Measurements from ENCODE around the gene CPM. TPM values are rescaled to one million over a fixed set of nuclear protein-coding genes. Genes with fewer than 3 reads are reported as not detected.
A peak's percentile ranks its signal among the peaks of the same experiment; 100 is the strongest.

Gene CPM
- total and polyA plus RNA-seq, 5 donors from 2014 or later: 2.5 to 7.9 (median 5.6) TPM

GRCh38 chr12:68838046-68838886, 94.7 kb downstream of the CPM start:
- Mint-ChIP-seq H3K36me3 (peaks cover 44% of the 10 kb centered on the region), H3K4me3 (no peak overlapping the region), H3K9me3 (peaks cover 0 to 2% (median 0%) of the 10 kb centered on the region in 7 donors), H3K27me3 (no peaks in the 10 kb centered on the region), H3K4me1 (peaks cover 9 to 21% (median 20%) of the 10 kb centered on the region in 4 donors), H3K27ac (peak overlapping the region in 2 of 3 donors; percentile 29 to 90)
- Histone ChIP-seq H3K27me3 (ENCODE audit: control insufficient read depth, insufficient read depth, low read length) (no peaks in the 10 kb centered on the region), H3K4me3 (ENCODE audit: low read depth, low read length) (no peak overlapping the region), H3K27ac (ENCODE audit: insufficient read depth, low read length, poor library complexity, severe bottlenecking) (no peak overlapping the region), H3K4me1 (ENCODE audit: control insufficient read depth, insufficient read depth, low read length, poor library complexity, severe bottlenecking) (no peaks in the 10 kb centered on the region), H3K36me3 (ENCODE audit: control insufficient read depth, insufficient read depth, low read length) (peaks cover 87% of the 10 kb centered on the region), H3K9me3 (ENCODE audit: control insufficient read depth in 2 of 2, low read length in 2 of 2) (no peaks in the 10 kb centered on the region)
- no peak for ATAC-seq (ENCODE audit: low read depth in 2 of 2)
- DNase-seq: no peak

GRCh38 chr12:68837215-68837614, 95.8 kb downstream of the CPM start:
- peaks cover 81% of the 10 kb centered on the region for H3K36me3 ChIP-seq (ENCODE audit: control insufficient read depth, insufficient read depth, low read length)
- Mint-ChIP-seq H3K36me3 (peaks cover 43% of the 10 kb centered on the region), H3K27me3 (no peaks in the 10 kb centered on the region), H3K4me3 (no peak overlapping the region), H3K4me1 (peaks cover 9 to 21% (median 18%) of the 10 kb centered on the region in 4 donors), H3K27ac (no peak overlapping the region), H3K9me3 (peaks cover 0 to 2% (median 0%) of the 10 kb centered on the region in 7 donors)
- H3K9me3 ChIP-seq (ENCODE audit: control insufficient read depth in 2 of 2, low read length in 2 of 2): no peaks in the 10 kb centered on the region
- no peak overlapping the region for H3K27ac ChIP-seq (ENCODE audit: insufficient read depth, low read length, poor library complexity, severe bottlenecking)
- DNase-seq (no peak), ATAC-seq (ENCODE audit: low read depth in 2 of 2) (no peak)
- H3K4me3 ChIP-seq (ENCODE audit: low read depth, low read length): no peak overlapping the region
- no peaks in the 10 kb centered on the region for H3K27me3 ChIP-seq (ENCODE audit: control insufficient read depth, insufficient read depth, low read length)
- H3K4me1 ChIP-seq (ENCODE audit: control insufficient read depth, insufficient read depth, low read length, poor library complexity, severe bottlenecking): no peaks in the 10 kb centered on the region

- H3K9me3 ChIP-seq (ENCODE audit: control insufficient read depth in 2 of 2, low read length in 2 of 2): no peaks in the 10 kb centered on the region
- ATAC-seq (ENCODE audit: low read depth in 2 of 2) (no peak), DNase-seq (no peak)
- H3K4me3 ChIP-seq (ENCODE audit: low read depth, low read length): no peak overlapping the region
- Mint-ChIP-seq H3K27ac (peak overlapping the region in 1 of 3 donors; percentile 26), H3K9me3 (peaks cover 0 to 2% (median 0%) of the 10 kb centered on the region in 7 donors), H3K36me3 (peaks cover 40% of the 10 kb centered on the region), H3K4me1 (peaks cover 11 to 16% (median 12%) of the 10 kb centered on the region in 4 donors), H3K27me3 (no peaks in the 10 kb centered on the region), H3K4me3 (no peak overlapping the region)
- peaks cover 73% of the 10 kb centered on the region for H3K36me3 ChIP-seq (ENCODE audit: control insufficient read depth, insufficient read depth, low read length)
- H3K27ac ChIP-seq (ENCODE audit: insufficient read depth, low read length, poor library complexity, severe bottlenecking): no peak overlapping the region
- no peaks in the 10 kb centered on the region for H3K27me3 ChIP-seq (ENCODE audit: control insufficient read depth, insufficient read depth, low read length)
- H3K4me1 ChIP-seq (ENCODE audit: control insufficient read depth, insufficient read depth, low read length, poor library complexity, severe bottlenecking): no peaks in the 10 kb centered on the region
These were observed 97.5 kb downstream of the CPM start for GRCh38 chr12:68835333-68835908.

- DNase-seq (no peak), ATAC-seq (ENCODE audit: low read depth in 2 of 2) (no peak)
- no peaks in the 10 kb centered on the region for H3K9me3 Mint-ChIP-seq
- peaks cover 65% of the 10 kb centered on the region for H3K36me3 ChIP-seq (ENCODE audit: control insufficient read depth, insufficient read depth, low read length)
- H3K27ac ChIP-seq (ENCODE audit: insufficient read depth, low read length, poor library complexity, severe bottlenecking): no peak overlapping the region
- H3K27ac Mint-ChIP-seq: peak overlapping the region in 2 of 3 donors; percentile 33 to 45
- H3K4me1 ChIP-seq (ENCODE audit: control insufficient read depth, insufficient read depth, low read length, poor library complexity, severe bottlenecking): no peaks in the 10 kb centered on the region
- peak overlapping the region in 1 of 4 donors; percentile 40 for H3K4me3 Mint-ChIP-seq
- no peaks in the 10 kb centered on the region for H3K9me3 ChIP-seq (ENCODE audit: control insufficient read depth in 2 of 2, low read length in 2 of 2)
- no peak overlapping the region for H3K4me3 ChIP-seq (ENCODE audit: low read depth, low read length)
- peaks cover 35% of the 10 kb centered on the region for H3K36me3 Mint-ChIP-seq
- no peaks in the 10 kb centered on the region for H3K27me3 Mint-ChIP-seq
- no peaks in the 10 kb centered on the region for H3K27me3 ChIP-seq (ENCODE audit: control insufficient read depth, insufficient read depth, low read length)
- H3K4me1 Mint-ChIP-seq: peaks cover 16 to 22% (median 17%) of the 10 kb centered on the region in 4 donors
These were observed 99.5 kb downstream of the CPM start for GRCh38 chr12:68833508-68833907.

GRCh38 chr12:68832504-68832867, 100.5 kb downstream of the CPM start:
- no peak overlapping the region for H3K4me3 Mint-ChIP-seq
- no peaks in the 10 kb centered on the region for H3K4me1 ChIP-seq (ENCODE audit: control insufficient read depth, insufficient read depth, low read length, poor library complexity, severe bottlenecking)
- no peak overlapping the region for H3K4me3 ChIP-seq (ENCODE audit: low read depth, low read length)
- no peak overlapping the region for H3K27ac ChIP-seq (ENCODE audit: insufficient read depth, low read length, poor library complexity, severe bottlenecking)
- peaks cover 11 to 22% (median 14%) of the 10 kb centered on the region in 4 donors for H3K4me1 Mint-ChIP-seq
- H3K27me3 ChIP-seq (ENCODE audit: control insufficient read depth, insufficient read depth, low read length): no peaks in the 10 kb centered on the region
- no peaks in the 10 kb centered on the region for H3K27me3 Mint-ChIP-seq
- H3K36me3 Mint-ChIP-seq: peaks cover 30% of the 10 kb centered on the region
- H3K9me3 Mint-ChIP-seq: no peaks in the 10 kb centered on the region
- peaks cover 68% of the 10 kb centered on the region for H3K36me3 ChIP-seq (ENCODE audit: control insufficient read depth, insufficient read depth, low read length)
- H3K27ac Mint-ChIP-seq: no peak overlapping the region
- ATAC-seq (ENCODE audit: low read depth in 2 of 2) (no peak), DNase-seq (no peak)
- no peaks in the 10 kb centered on the region for H3K9me3 ChIP-seq (ENCODE audit: control insufficient read depth in 2 of 2, low read length in 2 of 2)

- H3K4me1 ChIP-seq (ENCODE audit: control insufficient read depth, insufficient read depth, low read length, poor library complexity, severe bottlenecking): no peaks in the 10 kb centered on the region
These were observed 101.0 kb downstream of the CPM start for GRCh38 chr12:68831751-68832503.

GRCh38 chr12:68831272-68831671, 101.7 kb downstream of the CPM start:
- Histone ChIP-seq H3K4me3 (ENCODE audit: low read depth, low read length) (no peak overlapping the region), H3K27me3 (ENCODE audit: control insufficient read depth, insufficient read depth, low read length) (no peaks in the 10 kb centered on the region), H3K4me1 (ENCODE audit: control insufficient read depth, insufficient read depth, low read length, poor library complexity, severe bottlenecking) (no peaks in the 10 kb centered on the region), H3K36me3 (ENCODE audit: control insufficient read depth, insufficient read depth, low read length) (peaks cover 66% of the 10 kb centered on the region), H3K9me3 (ENCODE audit: control insufficient read depth in 2 of 2, low read length in 2 of 2) (no peaks in the 10 kb centered on the region), H3K27ac (ENCODE audit: insufficient read depth, low read length, poor library complexity, severe bottlenecking) (no peak overlapping the region)
- Mint-ChIP-seq H3K4me1 (peaks cover 9 to 24% (median 14%) of the 10 kb centered on the region in 4 donors), H3K36me3 (peaks cover 32% of the 10 kb centered on the region), H3K4me3 (no peak overlapping the region), H3K27me3 (no peaks in the 10 kb centered on the region), H3K27ac (no peak overlapping the region), H3K9me3 (no peaks in the 10 kb centered on the region)
- ATAC-seq (ENCODE audit: low read depth in 2 of 2) (no peak), DNase-seq (no peak)

More at GRCh38 chr12:68831751-68832503, 101.0 kb downstream of the CPM start:
- Mint-ChIP-seq H3K36me3 (peaks cover 35% of the 10 kb centered on the region), H3K27me3 (no peaks in the 10 kb centered on the region), H3K4me3 (no peak overlapping the region), H3K27ac (no peak overlapping the region), H3K4me1 (peaks cover 11 to 22% (median 17%) of the 10 kb centered on the region in 4 donors), H3K9me3 (no peaks in the 10 kb centered on the region)
- H3K9me3 ChIP-seq (ENCODE audit: control insufficient read depth in 2 of 2, low read length in 2 of 2): no peaks in the 10 kb centered on the region
- H3K27me3 ChIP-seq (ENCODE audit: control insufficient read depth, insufficient read depth, low read length): no peaks in the 10 kb centered on the region
- ATAC-seq (ENCODE audit: low read depth in 2 of 2) (no peak), DNase-seq (no peak)
- no peak overlapping the region for H3K4me3 ChIP-seq (ENCODE audit: low read depth, low read length)
- peaks cover 69% of the 10 kb centered on the region for H3K36me3 ChIP-seq (ENCODE audit: control insufficient read depth, insufficient read depth, low read length)
- no peak overlapping the region for H3K27ac ChIP-seq (ENCODE audit: insufficient read depth, low read length, poor library complexity, severe bottlenecking)

Measured in CD4-positive, CD25-positive, alpha-beta regulatory T cell (primary cell).